HG03066 (cell line): ENCODE measurements around the gene NPTN.
"Not testable (repeated sequence)": the region's sequence is repeated elsewhere in the genome, so short reads cannot be mapped to it uniquely, and the experiment has no call there.

ENCODE experiments used
- ATAC-seq: cut with Tn5 transposase; IDR thresholded peaks from one replicate; pipeline ENCODE4 v1.9.1; 2021; ENCODE audit warnings: low read depth; ENCODE audit not compliant: unreplicated experiment

Gene NPTN

GRCh38 chr15:73602446-73602843 lies 30.7 kb downstream of the NPTN start:
- ATAC-seq = no peak

- ATAC-seq = no peak
These were observed 31.4 kb downstream of the NPTN start for GRCh38 chr15:73601451-73602445.

- no peak for ATAC-seq
These were observed 32.5 kb downstream of the NPTN start for GRCh38 chr15:73600413-73601335.

GRCh38 chr15:73599934-73600333 lies 33.3 kb downstream of the NPTN start:
- no peak for ATAC-seq

GRCh38 chr15:73598530-73599160 lies 34.5 kb downstream of the NPTN start:
- no peak for ATAC-seq

- ATAC-seq = no peak
These were observed 36.1 kb downstream of the NPTN start for GRCh38 chr15:73597036-73597638.

GRCh38 chr15:73596174-73596573 lies 37.0 kb downstream of the NPTN start:
- no peak for ATAC-seq

GRCh38 chr15:73594109-73594508 lies 39.1 kb downstream of the NPTN start:
- no peak for ATAC-seq

- ATAC-seq = no peak
These were observed 39.7 kb downstream of the NPTN start for GRCh38 chr15:73593304-73594074.

GRCh38 chr15:73590263-73590662 lies 42.9 kb downstream of the NPTN start:
- ATAC-seq = no peak

GRCh38 chr15:73589766-73590165 lies 43.4 kb downstream of the NPTN start:
- ATAC-seq = no peak

GRCh38 chr15:73585871-73586654 lies 47.1 kb downstream of the NPTN start:
- no peak for ATAC-seq

GRCh38 chr15:73584699-73585420 lies 48.3 kb downstream of the NPTN start:
- no peak for ATAC-seq

GRCh38 chr15:73583544-73583943 lies 49.6 kb downstream of the NPTN start:
- ATAC-seq = no peak

- no peak for ATAC-seq
These were observed 50.3 kb downstream of the NPTN start for GRCh38 chr15:73582851-73583379.

- ATAC-seq = no peak
These were observed 55.2 kb downstream of the NPTN start for GRCh38 chr15:73578026-73578425.

- not testable (repeated sequence) for ATAC-seq
These were observed 55.6 kb downstream of the NPTN start for GRCh38 chr15:73577593-73577992.
